ENCODE results near the gene PRKCB. TPM values are rescaled to one million over a fixed set of nuclear protein-coding genes. Genes with fewer than 3 reads are reported as not detected.

Gene PRKCB
- total RNA-seq, 1 donor from 2014 or later = 2.5 TPM

GRCh38 chr16:23833504-23833903 lies 2.3 kb upstream of the PRKCB start:
- ATAC-seq (no peak), DNase-seq (no peak)
- intact Hi-C loops (cut with micrococcal nuclease) = no loop called here

- DNase-seq (no peak), ATAC-seq (no peak)
- intact Hi-C loops (cut with micrococcal nuclease) = no loop called here
Observed at GRCh38 chr16:23833960-23834685, 1.7 kb upstream of the PRKCB start.

GRCh38 chr16:23836078-23836403 lies 258 bp downstream of the PRKCB start:
- no peak for ATAC-seq
- DNase-seq = no peak
- intact Hi-C loops (cut with micrococcal nuclease) = no loop called here

GRCh38 chr16:23836404-23837311 lies 875 bp downstream of the PRKCB start:
- ATAC-seq (peak; percentile 47), DNase-seq (peak; percentile 41)
- intact Hi-C loops (cut with micrococcal nuclease) = no loop called here

- no peak for ATAC-seq
- intact Hi-C loops (cut with micrococcal nuclease) = no loop called here
- no peak for DNase-seq
Observed at GRCh38 chr16:23837553-23838308, 1.9 kb downstream of the PRKCB start.

- DNase-seq (no peak), ATAC-seq (no peak)
- intact Hi-C loops (cut with micrococcal nuclease) = no loop called here
Observed at GRCh38 chr16:23838485-23839142, 2.8 kb downstream of the PRKCB start.

- intact Hi-C loops (cut with micrococcal nuclease) = no loop called here
- DNase-seq = no peak
- no peak for ATAC-seq
Observed at GRCh38 chr16:23840310-23840709, 4.5 kb downstream of the PRKCB start.

GRCh38 chr16:23842137-23842600 lies 6.4 kb downstream of the PRKCB start:
- no peak for ATAC-seq
- intact Hi-C loops (cut with micrococcal nuclease) = no loop called here

GRCh38 chr16:23843143-23843542 lies 7.4 kb downstream of the PRKCB start:
- no peak for ATAC-seq
- DNase-seq = no peak
- intact Hi-C loops (cut with micrococcal nuclease) = no loop called here

More at GRCh38 chr16:23842137-23842600, 6.4 kb downstream of the PRKCB start:
- no peak for DNase-seq

- intact Hi-C loops (cut with micrococcal nuclease) = no loop called here
- DNase-seq = no peak
- ATAC-seq = no peak
Observed at GRCh38 chr16:23847251-23847650, 11.5 kb downstream of the PRKCB start.

GRCh38 chr16:23847948-23848347 lies 12.2 kb downstream of the PRKCB start:
- intact Hi-C loops (cut with micrococcal nuclease) = no loop called here
- ATAC-seq (no peak), DNase-seq (no peak)

- no peak for ATAC-seq
- no peak for DNase-seq
- intact Hi-C loops (cut with micrococcal nuclease) = no loop called here
Observed at GRCh38 chr16:23848958-23849357, 13.2 kb downstream of the PRKCB start.

- peak; percentile 18 for ATAC-seq
Observed at GRCh38 chr16:23852794-23853562, 17.2 kb downstream of the PRKCB start.

GRCh38 chr16:23855010-23855409 lies 19.2 kb downstream of the PRKCB start:
- ATAC-seq = no peak
- no peak for DNase-seq
- intact Hi-C loops (cut with micrococcal nuclease) = no loop called here

More at GRCh38 chr16:23852794-23853562, 17.2 kb downstream of the PRKCB start:
- no peak for DNase-seq
- intact Hi-C loops (cut with micrococcal nuclease) = no loop called here

GRCh38 chr16:23856251-23856709 lies 20.5 kb downstream of the PRKCB start:
- DNase-seq = no peak
- no peak for ATAC-seq
- intact Hi-C loops (cut with micrococcal nuclease) = no loop called here

- intact Hi-C loops (cut with micrococcal nuclease) = no loop called here
- DNase-seq (no peak), ATAC-seq (peak; percentile 47)
Observed at GRCh38 chr16:23857256-23857880, 21.6 kb downstream of the PRKCB start.

GRCh38 chr16:23857881-23858269 lies 22.1 kb downstream of the PRKCB start:
- ATAC-seq (no peak), DNase-seq (no peak)
- intact Hi-C loops (cut with micrococcal nuclease) = no loop called here

- ATAC-seq = peak; percentile 62
- DNase-seq = no peak
Observed at GRCh38 chr16:23858542-23858941, 22.8 kb downstream of the PRKCB start.

More at GRCh38 chr16:23858542-23858941, 22.8 kb downstream of the PRKCB start:
- intact Hi-C loops (cut with micrococcal nuclease) = no loop called here
